Stimulated activated naive CD8-positive, alpha-beta T cell treated with anti-CD3 and anti-CD28 coated beads, Interleukin-15, Interleukin-2, amounts not matched to agents 100 ng/mL and 50 ng/mL, for 24 hours (primary cell): ENCODE measurements around the gene RASA3.

ENCODE experiments used
- H3K27ac Mint-ChIP-seq: one replicate; pipeline ENCODE4 v1.8.0; 2021; ENCODE audit warnings: mild to moderate bottlenecking, mixed read lengths
- H3K27me3 Mint-ChIP-seq: one replicate; pipeline ENCODE4 v1.8.0; 2021; ENCODE audit warnings: mixed read lengths
- H3K36me3 Mint-ChIP-seq: one replicate; pipeline ENCODE4 v1.8.0; 2021; ENCODE audit warnings: low read depth, mixed read lengths
- H3K4me1 Mint-ChIP-seq: one replicate; pipeline ENCODE4 v1.8.0; 2021; ENCODE audit warnings: low read depth, mixed read lengths
- H3K4me3 Mint-ChIP-seq: one replicate; pipeline ENCODE4 v1.8.0; 2021; ENCODE audit warnings: mild to moderate bottlenecking, mixed read lengths
- H3K9me3 Mint-ChIP-seq: one replicate; pipeline ENCODE4 v1.8.0; 2021; ENCODE audit warnings: mixed read lengths

RASA3 gene

GRCh38 chr13:114056205-114057013, 76.0 kb downstream of the RASA3 start:
- no peaks in the 10 kb centered on the region for H3K9me3 Mint-ChIP-seq
- H3K27me3 Mint-ChIP-seq = no peaks in the 10 kb centered on the region
- peaks cover 17% of the 10 kb centered on the region for H3K36me3 Mint-ChIP-seq
- H3K4me1 Mint-ChIP-seq = peaks cover 70% of the 10 kb centered on the region
- no peak overlapping the region for H3K4me3 Mint-ChIP-seq
- H3K27ac Mint-ChIP-seq = no peak overlapping the region

- Mint-ChIP-seq H3K27ac (no peak overlapping the region), H3K27me3 (no peaks in the 10 kb centered on the region), H3K4me3 (no peak overlapping the region), H3K4me1 (peaks cover 70% of the 10 kb centered on the region), H3K36me3 (peaks cover 17% of the 10 kb centered on the region), H3K9me3 (no peaks in the 10 kb centered on the region)
Observed at GRCh38 chr13:114055766-114056165, 76.7 kb downstream of the RASA3 start.

GRCh38 chr13:114054830-114055439, 77.5 kb downstream of the RASA3 start:
- Mint-ChIP-seq H3K9me3 (no peaks in the 10 kb centered on the region), H3K27ac (no peak overlapping the region), H3K27me3 (no peaks in the 10 kb centered on the region), H3K4me3 (no peak overlapping the region), H3K36me3 (peaks cover 14% of the 10 kb centered on the region), H3K4me1 (peaks cover 74% of the 10 kb centered on the region)

GRCh38 chr13:114054264-114054663, 78.2 kb downstream of the RASA3 start:
- no peaks in the 10 kb centered on the region for H3K9me3 Mint-ChIP-seq
- peaks cover 73% of the 10 kb centered on the region for H3K4me1 Mint-ChIP-seq
- no peak overlapping the region for H3K27ac Mint-ChIP-seq
- no peak overlapping the region for H3K4me3 Mint-ChIP-seq
- H3K27me3 Mint-ChIP-seq = no peaks in the 10 kb centered on the region
- H3K36me3 Mint-ChIP-seq = peaks cover 11% of the 10 kb centered on the region

GRCh38 chr13:114053026-114053425, 79.4 kb downstream of the RASA3 start:
- Mint-ChIP-seq H3K36me3 (peaks cover 11% of the 10 kb centered on the region), H3K4me1 (peaks cover 72% of the 10 kb centered on the region), H3K27me3 (no peaks in the 10 kb centered on the region), H3K27ac (peak overlapping the region; percentile 36), H3K9me3 (no peaks in the 10 kb centered on the region), H3K4me3 (no peak overlapping the region)

GRCh38 chr13:114050536-114051450, 81.6 kb downstream of the RASA3 start:
- Mint-ChIP-seq H3K27me3 (no peaks in the 10 kb centered on the region), H3K4me3 (no peak overlapping the region), H3K9me3 (no peaks in the 10 kb centered on the region), H3K36me3 (peaks cover 11% of the 10 kb centered on the region), H3K4me1 (peaks cover 76% of the 10 kb centered on the region), H3K27ac (no peak overlapping the region)

GRCh38 chr13:114049626-114050101, 82.8 kb downstream of the RASA3 start:
- peak overlapping the region; percentile 53 for H3K4me3 Mint-ChIP-seq
- H3K9me3 Mint-ChIP-seq = no peaks in the 10 kb centered on the region
- no peak overlapping the region for H3K27ac Mint-ChIP-seq
- no peaks in the 10 kb centered on the region for H3K27me3 Mint-ChIP-seq
- peaks cover 77% of the 10 kb centered on the region for H3K4me1 Mint-ChIP-seq
- peaks cover 19% of the 10 kb centered on the region for H3K36me3 Mint-ChIP-seq

GRCh38 chr13:114049026-114049425, 83.4 kb downstream of the RASA3 start:
- peaks cover 74% of the 10 kb centered on the region for H3K4me1 Mint-ChIP-seq
- peak overlapping the region; percentile 87 for H3K27ac Mint-ChIP-seq
- H3K9me3 Mint-ChIP-seq = no peaks in the 10 kb centered on the region
- H3K4me3 Mint-ChIP-seq = peak overlapping the region; percentile 53
- H3K36me3 Mint-ChIP-seq = peaks cover 15% of the 10 kb centered on the region
- no peaks in the 10 kb centered on the region for H3K27me3 Mint-ChIP-seq

- peaks cover 16% of the 10 kb centered on the region for H3K36me3 Mint-ChIP-seq
Observed at GRCh38 chr13:114048443-114048842, 84.0 kb downstream of the RASA3 start.

GRCh38 chr13:114047358-114047881, 85.0 kb downstream of the RASA3 start:
- H3K4me1 Mint-ChIP-seq = peaks cover 73% of the 10 kb centered on the region
- H3K36me3 Mint-ChIP-seq = peaks cover 22% of the 10 kb centered on the region
- H3K4me3 Mint-ChIP-seq = no peak overlapping the region
- H3K27me3 Mint-ChIP-seq = no peaks in the 10 kb centered on the region
- H3K27ac Mint-ChIP-seq = peak overlapping the region; percentile 52
- H3K9me3 Mint-ChIP-seq = no peaks in the 10 kb centered on the region

More at GRCh38 chr13:114048443-114048842, 84.0 kb downstream of the RASA3 start:
- Mint-ChIP-seq H3K4me3 (no peak overlapping the region), H3K4me1 (peaks cover 72% of the 10 kb centered on the region), H3K27me3 (no peaks in the 10 kb centered on the region), H3K9me3 (no peaks in the 10 kb centered on the region), H3K27ac (no peak overlapping the region)

GRCh38 chr13:114046431-114046975, 85.9 kb downstream of the RASA3 start:
- peaks cover 69% of the 10 kb centered on the region for H3K4me1 Mint-ChIP-seq
- H3K27me3 Mint-ChIP-seq = no peaks in the 10 kb centered on the region
- H3K9me3 Mint-ChIP-seq = no peaks in the 10 kb centered on the region
- no peak overlapping the region for H3K4me3 Mint-ChIP-seq
- peaks cover 22% of the 10 kb centered on the region for H3K36me3 Mint-ChIP-seq
- peak overlapping the region; percentile 56 for H3K27ac Mint-ChIP-seq

- H3K27me3 Mint-ChIP-seq = no peaks in the 10 kb centered on the region
- H3K27ac Mint-ChIP-seq = peak overlapping the region; percentile 56
Observed at GRCh38 chr13:114045113-114045735, 87.2 kb downstream of the RASA3 start.

GRCh38 chr13:114044486-114044885, 87.9 kb downstream of the RASA3 start:
- peaks cover 25% of the 10 kb centered on the region for H3K36me3 Mint-ChIP-seq
- no peak overlapping the region for H3K27ac Mint-ChIP-seq
- peaks cover 58% of the 10 kb centered on the region for H3K4me1 Mint-ChIP-seq

More at GRCh38 chr13:114045113-114045735, 87.2 kb downstream of the RASA3 start:
- H3K4me1 Mint-ChIP-seq = peaks cover 63% of the 10 kb centered on the region
- H3K36me3 Mint-ChIP-seq = peaks cover 25% of the 10 kb centered on the region
- no peak overlapping the region for H3K4me3 Mint-ChIP-seq
- no peaks in the 10 kb centered on the region for H3K9me3 Mint-ChIP-seq

More at GRCh38 chr13:114044486-114044885, 87.9 kb downstream of the RASA3 start:
- Mint-ChIP-seq H3K27me3 (no peaks in the 10 kb centered on the region), H3K4me3 (no peak overlapping the region), H3K9me3 (no peaks in the 10 kb centered on the region)
